SHP77 (cell line): ENCODE measurements around the gene HOXA4.

ENCODE experiments used
- DNase-seq, 2 experiments: peaks; one replicate each; lab custom pipeline; 2025; lab: John Stamatoyannopoulos, UW

The HOXA4 gene

GRCh38 chr7:27158436-27159265 lies 28.1 kb upstream of the HOXA4 start:
- DNase-seq, result no peak

- DNase-seq, result no peak
Measured at GRCh38 chr7:27157702-27158431, 27.3 kb upstream of the HOXA4 start.

GRCh38 chr7:27156916-27157701 lies 26.6 kb upstream of the HOXA4 start:
- DNase-seq, result no peak

- no peak for DNase-seq
Measured at GRCh38 chr7:27156508-27156898, 25.9 kb upstream of the HOXA4 start, which contains the start of gene HOXA7. Gene HOXA7 (minus strand): TSS chr7:27156675. CDS start chr7:27156545, 130 bp downstream.

- DNase-seq, result no peak
Measured at GRCh38 chr7:27155816-27156507, 25.4 kb upstream of the HOXA4 start.

- no peak for DNase-seq
Measured at GRCh38 chr7:27154901-27155815, 24.6 kb upstream of the HOXA4 start.

GRCh38 chr7:27154369-27154768 lies 23.8 kb upstream of the HOXA4 start:
- no peak for DNase-seq

- no peak for DNase-seq
Measured at GRCh38 chr7:27153526-27153925, 23.0 kb upstream of the HOXA4 start.

GRCh38 chr7:27152816-27153442 lies 22.4 kb upstream of the HOXA4 start:
- no peak for DNase-seq

- no peak for DNase-seq
Measured at GRCh38 chr7:27151931-27152815, 21.6 kb upstream of the HOXA4 start, which contains the start of gene HOXA3. Gene HOXA3 (minus strand): TSS chr7:27152583. CDS start chr7:27110640, 41,943 bp downstream.

- DNase-seq, result no peak
Measured at GRCh38 chr7:27151341-27151930, 20.9 kb upstream of the HOXA4 start.

GRCh38 chr7:27150568-27151340 lies 20.2 kb upstream of the HOXA4 start:
- DNase-seq, result peak in 1 of 2 experiments; percentile 47

GRCh38 chr7:27149842-27150567 lies 19.4 kb upstream of the HOXA4 start:
- DNase-seq, result no peak

- DNase-seq, result no peak
Measured at GRCh38 chr7:27148756-27149641, 18.4 kb upstream of the HOXA4 start.

GRCh38 chr7:27148031-27148755 lies 17.6 kb upstream of the HOXA4 start:
- DNase-seq, result no peak
